Measurements from ENCODE around the gene CDK5RAP1.
"Not testable (repeated sequence)": the region's sequence is repeated elsewhere in the genome, so short reads cannot be mapped to it uniquely, and the experiment has no call there.

The CDK5RAP1 gene

GRCh38 chr20:33401184-33401920 is at the start of gene CDK5RAP1:
Gene CDK5RAP1 (minus strand): TSS chr20:33401519. CDS start chr20:33397064, 4,455 bp downstream.
- DNase-seq (ENCODE audit: low spot score) = peak; percentile 92

GRCh38 chr20:33450867-33451266 is 49.5 kb upstream of the CDK5RAP1 start:
- DNase-seq (ENCODE audit: low spot score) = no peak

GRCh38 chr20:33445881-33446625 is 44.7 kb upstream of the CDK5RAP1 start:
- no peak for DNase-seq (ENCODE audit: low spot score)

GRCh38 chr20:33444797-33445560 is 43.7 kb upstream of the CDK5RAP1 start:
- DNase-seq (ENCODE audit: low spot score) = no peak

- peak; percentile 89 for DNase-seq (ENCODE audit: low spot score)
Measured at GRCh38 chr20:33443512-33444239, 42.4 kb upstream of the CDK5RAP1 start, which contains the start of gene SNTA1. Gene SNTA1 (minus strand): TSS chr20:33443763. CDS start chr20:33443620, 143 bp downstream.

- no peak for DNase-seq (ENCODE audit: low spot score)
Measured at GRCh38 chr20:33443006-33443511, 41.7 kb upstream of the CDK5RAP1 start.

GRCh38 chr20:33442136-33443005 is 41.1 kb upstream of the CDK5RAP1 start:
- no peak for DNase-seq (ENCODE audit: low spot score)

- DNase-seq (ENCODE audit: low spot score) = no peak
Measured at GRCh38 chr20:33441142-33441955, 40.0 kb upstream of the CDK5RAP1 start.

GRCh38 chr20:33440562-33440961 is 39.2 kb upstream of the CDK5RAP1 start:
- not testable (repeated sequence) for DNase-seq (ENCODE audit: low spot score)

GRCh38 chr20:33438481-33438880 is 37.2 kb upstream of the CDK5RAP1 start:
- DNase-seq (ENCODE audit: low spot score) = no peak

GRCh38 chr20:33437141-33437911 is 36.0 kb upstream of the CDK5RAP1 start:
- DNase-seq (ENCODE audit: low spot score) = no peak

GRCh38 chr20:33434434-33434833 is 33.1 kb upstream of the CDK5RAP1 start:
- no peak for DNase-seq (ENCODE audit: low spot score)

- DNase-seq (ENCODE audit: low spot score) = no peak
Measured at GRCh38 chr20:33433465-33434234, 32.3 kb upstream of the CDK5RAP1 start.

GRCh38 chr20:33431797-33432381 is 30.6 kb upstream of the CDK5RAP1 start:
- DNase-seq (ENCODE audit: low spot score) = no peak

GRCh38 chr20:33423875-33424274 is 22.6 kb upstream of the CDK5RAP1 start:
- not testable (repeated sequence) for DNase-seq (ENCODE audit: low spot score)

- no peak for DNase-seq (ENCODE audit: low spot score)
Measured at GRCh38 chr20:33423141-33423834, 22.0 kb upstream of the CDK5RAP1 start.

All from activated CD4-positive, alpha-beta T cell treated with anti-CD3 and anti-CD28 coated beads, Interleukin-2, Interleukin-4, amounts not matched to agents 100 ng/mL and 50 ng/mL, durations not matched to agents 16 hours and 8 hours (primary cell).